A549 (cell line): ENCODE results near the gene PAK4. TPM values are rescaled to one million over a fixed set of nuclear protein-coding genes. Genes with fewer than 3 reads are reported as not detected.

ENCODE experiments used
- ATAC-seq, 2 experiments: fragments of 200-7000 bp in 1 of 2; fragments of >200 bp in 1 of 2; cut with Nextera tagmentation in 1 of 2; cut with Tn5 transposase in 1 of 2; 3 replicates each; pipeline versions ENCODE4 v1.8.0 to v1.9.1; 2018 to 2020; ENCODE audit warnings: mild to moderate bottlenecking in 1 of 2, moderate library complexity in 1 of 2
- CTCF ChIA-PET: fragments of 300-600 bp; sonication (Branson Sonifier 250); formaldehyde crosslinking; extraction: SDS; loops from one replicate; lab custom pipeline; 2021; ENCODE audit warnings: antibody characterized with exemption, inconsistent platforms; lab: Yijun Ruan, JAX
- POLR2A ChIA-PET: fragments of 350-600 bp; formaldehyde crosslinking; extraction: SDS; loops from one replicate; lab custom pipeline; 2021; ENCODE audit warnings: antibody characterized with exemption, inconsistent platforms; lab: Yijun Ruan, JAX
- DNase-seq, 2 experiments: peaks; one replicate each; pipeline versions ENCODE4 v3.0.0 to v3.0.0-alpha.2; 2011 to 2016; ENCODE audit warnings: low read depth in 1 of 2, low spot score in 1 of 2
- FAIRE-seq: peaks from 2 replicates; lab custom pipeline; 2011; peaks lifted over from hg19 to GRCh38; lab: Jason Lieb, UNC
- H3K27ac ChIP-seq, 2 experiments: fragments of >200 bp; sonication (Bioruptor Twin); formaldehyde crosslinking; 3 replicates each; pipeline ENCODE4 v1.5.1; 2016 to 2017
- H3K4me1 ChIP-seq: fragments of >200 bp; sonication (Bioruptor Twin); formaldehyde crosslinking; 3 replicates; pipeline ENCODE4 v1.6.1; 2016
- H3K4me2 ChIP-seq: fragments of >200 bp; sonication (Bioruptor Twin); formaldehyde crosslinking; 3 replicates; pipeline ENCODE4 v1.6.1; 2016
- H3K4me3 ChIP-seq: fragments of >200 bp; sonication (Bioruptor Twin); formaldehyde crosslinking; 3 replicates; pipeline ENCODE4 v1.5.1; 2016
- H3K9me3 ChIP-seq: fragments of >200 bp; sonication (Bioruptor Twin); formaldehyde crosslinking; 3 replicates; pipeline ENCODE4 v1.6.1; 2016
- CEBPB ChIP-seq, 2 experiments: fragments of >200 bp in 1 of 2; sonication (Bioruptor Twin) in 1 of 2; formaldehyde crosslinking in 1 of 2; IDR thresholded peaks; 2 replicates each; pipeline ENCODE4 v1.6.1; 2012 to 2016
- CHD4 ChIP-seq: fragments of 200-600 bp; sonication (generic); IDR thresholded peaks from 2 replicates; pipeline ENCODE4 v1.6.1; 2016; ENCODE audit warnings: antibody characterized with exemption, mild to moderate bottlenecking, borderline replicate concordance
- E2F6 ChIP-seq: IDR thresholded peaks from 2 replicates; pipeline ENCODE4 v1.6.1; 2012; ENCODE audit warnings: low read depth, borderline replicate concordance
- ELK1 ChIP-seq: fragments of 150-350 bp; IDR thresholded peaks from 2 replicates; pipeline ENCODE4 v1.6.1; 2014; ENCODE audit warnings: low read depth, mild to moderate bottlenecking, low read length
- FOXS1 ChIP-seq: fragments of 250-450 bp; sonication (Bioruptor Pico); IDR thresholded peaks from 2 replicates; pipeline ENCODE4 v1.5.0; 2020; ENCODE audit warnings: mild to moderate bottlenecking, moderate library complexity
- HEYL ChIP-seq: fragments of 250-450 bp; sonication (Bioruptor Pico); IDR thresholded peaks from 2 replicates; pipeline ENCODE4 v1.8.0; 2021; ENCODE audit warnings: mild to moderate bottlenecking, moderate library complexity
- HOXA7 ChIP-seq: fragments of 250-450 bp; sonication (Bioruptor Pico); IDR thresholded peaks from 2 replicates; pipeline ENCODE4 v1.5.0; 2020; ENCODE audit warnings: mild to moderate bottlenecking, moderate library complexity
- HOXB13 ChIP-seq: fragments of 250-450 bp; sonication (Bioruptor Pico); IDR thresholded peaks from 2 replicates; pipeline ENCODE4 v1.5.0; 2020; ENCODE audit warnings: low read depth, mild to moderate bottlenecking, moderate library complexity
- JUN ChIP-seq, 2 experiments: fragments of >200 bp; sonication (Bioruptor Twin); formaldehyde crosslinking; IDR thresholded peaks; 2 replicates in 1 of 2; 3 replicates in 1 of 2; pipeline ENCODE4 v1.6.1; 2016 to 2017
- KDM5A ChIP-seq: fragments of 200-600 bp; sonication (generic); IDR thresholded peaks from 2 replicates; pipeline ENCODE4 v1.6.1; 2016; ENCODE audit warnings: antibody characterized with exemption, mild to moderate bottlenecking
- MAX ChIP-seq: IDR thresholded peaks from 2 replicates; pipeline ENCODE4 v1.6.1; 2012
- MYC ChIP-seq: IDR thresholded peaks from 2 replicates; pipeline ENCODE4 v1.6.1; 2012; ENCODE audit warnings: mild to moderate bottlenecking, inconsistent platforms, low read length, improper control_type of control experiment, borderline replicate concordance
- NFE2L2 ChIP-seq: fragments of 150-350 bp; conservative IDR thresholded peaks from 2 replicates; pipeline ENCODE4 v1.6.1; 2014; ENCODE audit warnings: low read length
- NPAS2 ChIP-seq: fragments of 250-450 bp; sonication (Bioruptor Pico); IDR thresholded peaks from 2 replicates; pipeline ENCODE4 v1.8.0; 2022; ENCODE audit warnings: mild to moderate bottlenecking, moderate library complexity, borderline replicate concordance
- NR3C1 ChIP-seq: fragments of >200 bp; sonication (Bioruptor Twin); formaldehyde crosslinking; IDR thresholded peaks from 3 replicates; pipeline ENCODE4 v1.6.1; 2017
- POLR2A ChIP-seq: IDR thresholded peaks from 2 replicates; pipeline ENCODE4 v1.6.1; 2012; ENCODE audit warnings: mild to moderate bottlenecking, low read length
- RCOR1 ChIP-seq: fragments of 150-350 bp; IDR thresholded peaks from 2 replicates; pipeline ENCODE4 v1.6.1; 2014; ENCODE audit warnings: antibody characterized with exemption, low read length, low read depth
- RNF2 ChIP-seq: fragments of 200-600 bp; sonication (generic); IDR thresholded peaks from 2 replicates; pipeline ENCODE4 v1.6.1; 2016; ENCODE audit warnings: low read depth, mild to moderate bottlenecking, antibody characterized with exemption, moderate library complexity, borderline replicate concordance
- SMC3 ChIP-seq: fragments of >200 bp; sonication (Bioruptor Twin); formaldehyde crosslinking; IDR thresholded peaks from 3 replicates; pipeline ENCODE4 v1.6.1; 2018; ENCODE audit warnings: inconsistent platforms
- TP53 ChIP-seq: fragments of 250-450 bp; sonication (Bioruptor Pico); IDR thresholded peaks from 2 replicates; pipeline ENCODE4 v1.5.0; 2021; ENCODE audit warnings: mild to moderate bottlenecking, moderate library complexity
- ZFP36 ChIP-seq: fragments of 450-650 bp; IDR thresholded peaks from 2 replicates; pipeline ENCODE4 v1.6.1; 2014; ENCODE audit warnings: borderline replicate concordance; ENCODE audit not compliant: partially characterized antibody
- WGBS: methylation state at CpG from one replicate; pipeline ENCODE4 v1.1.6; 2017; ENCODE audit errors: missing lambda C conversion rate; 5-methylcytosine and 5-hydroxymethylcytosine counted together
- polyA plus RNA-seq, 4 experiments: library from polyadenylated mRNA; depleted of rRNA in 3 of 4; stranded (reverse); fragments of >200 nt; fragmentation: RNase III in 1 of 4; extraction: RNeasy Plus Mini Kit Qiagen cat#74134 plus additional on column Dnase treatment in 1 of 4; gene quantifications; 2 replicates in 3 of 4; 3 replicates in 1 of 4; pipeline ENCODE4 v1.2.3, GENCODE V29; 2011 to 2017

PAK4 gene
- polyA plus RNA-seq, 2 of the 4 experiments (the other 2 are of a cell fraction), result 42.9 to 84.2 TPM

GRCh38 chr19:39157997-39158389 lies 32.4 kb downstream of the PAK4 start:
- Histone ChIP-seq H3K4me3 (no peak overlapping the region), H3K4me2 (no peak overlapping the region), H3K4me1 (peaks cover 42% of the 10 kb centered on the region), H3K27ac (no peak overlapping the region; a peak in 1 of 6 replicates), H3K9me3 (no peaks in the 10 kb centered on the region)
- DNase-seq, result no peak
- POLR2A ChIA-PET, result no interaction called here
- CTCF ChIA-PET, result interaction anchor here (0.7 to 2.7 kb wide), 4 partner anchors 18 to 106 kb away, joined by 3 to 9 read pairs (median 6); no protein-coding TSS in a partner anchor
- ATAC-seq, result no peak
- TF ChIP-seq RCOR1 (no peak), RNF2 (no peak), E2F6 (no peak), NPAS2 (CRISPR knock-in tag) (no peak), NFE2L2 (no peak), NR3C1 (no peak), ELK1 (no peak), CHD4 (no peak), KDM5A (no peak), JUN (IDR thresholded peaks at IDR 0.05) (no peak), MYC (no peak), SMC3 (no peak), FOXS1 (no peak), POLR2A (no peak), HOXA7 (CRISPR knock-in tag) (no peak), TP53 (CRISPR knock-in tag) (no peak), HEYL (no peak), HOXB13 (no peak)
- WGBS, result 93% methylated on average over 15 of the region's 15 CpGs
- FAIRE-seq, result no peak

- Histone ChIP-seq H3K4me2 (no peak overlapping the region), H3K27ac (no peak overlapping the region; a peak in 1 of 6 replicates), H3K4me1 (peaks cover 42% of the 10 kb centered on the region), H3K4me3 (no peak overlapping the region), H3K9me3 (no peaks in the 10 kb centered on the region)
- TF ChIP-seq JUN (IDR thresholded peaks at IDR 0.05) (0 out of 5 replicates have a peak, but pooled peaks of 1 of the 2 experiments have one; percentile 9), HEYL (no peak), ZFP36 (peak; percentile 60)
- DNase-seq (no peak), ATAC-seq (no peak), FAIRE-seq (no peak)
- 86% methylated on average over 12 of the region's 12 CpGs for WGBS
- CTCF ChIA-PET, result interaction anchor here (0.8 to 2.0 kb wide), 5 partner anchors 9 to 183 kb away, joined by 3 to 6 read pairs (median 3); no protein-coding TSS in a partner anchor
- POLR2A ChIA-PET, result no interaction called here
Observed at GRCh38 chr19:39158646-39159260, 33.2 kb downstream of the PAK4 start.

- peak overlapping the region; percentile 0 to 70; a peak in 3 of 6 replicates for H3K27ac ChIP-seq
- ChIA-PET POLR2A (no interaction called here), CTCF (interaction anchor here (1.4 kb wide), 1 partner anchor 26 kb away, joined by 3 read pairs; no protein-coding TSS in a partner anchor)
- WGBS, result 70% methylated on average over 8 of the region's 8 CpGs
- H3K4me2 ChIP-seq, result 0 out of 3 replicates have a peak overlapping the region, but pooled peaks have one; percentile 3
- H3K4me1 ChIP-seq, result peaks cover 31% of the 10 kb centered on the region
- DNase-seq (no peak), FAIRE-seq (peak; percentile 36), ATAC-seq (peak; percentile 9 to 39; a peak in 4 of 6 replicates)
- no peaks in the 10 kb centered on the region for H3K9me3 ChIP-seq
- no peak overlapping the region for H3K4me3 ChIP-seq
- TF ChIP-seq MAX (0 out of 2 replicates have a peak, but pooled peaks have one; percentile 7), CEBPB (IDR thresholded peaks at IDR 0.05) (no peak)
Observed at GRCh38 chr19:39160523-39160861, 34.9 kb downstream of the PAK4 start.
